PC-9 (cell line): ENCODE results near the gene SMIM24. TPM values are rescaled to one million over a fixed set of nuclear protein-coding genes. Genes with fewer than 3 reads are reported as not detected.
A peak's percentile ranks its signal among the peaks of the same experiment; 100 is the strongest.

ENCODE experiments used
- BruUV-seq: library from RNA; stranded (reverse); fragments of 400-500 nt; replicated peaks from 2 replicates; lab custom pipeline; 2021; lab: Mats Ljungman, UMichigan
- CTCF ChIA-PET: fragments of 300-600 bp; sonication (Branson Sonifier 250); formaldehyde crosslinking; loops from one replicate; lab custom pipeline; 2022; ENCODE audit warnings: antibody characterized with exemption; lab: Charles Lee
- POLR2A ChIA-PET: fragments of 300-600 bp; sonication (Branson Sonifier 250); formaldehyde crosslinking; loops from one replicate; lab custom pipeline; 2022; ENCODE audit warnings: antibody characterized with exemption; ENCODE audit not compliant: unreplicated experiment; lab: Charles Lee
- DNase-seq, 2 experiments: peaks; one replicate each; pipeline versions ENCODE4 v3.0.0 to v3.0.0-alpha.2; 2015 to 2022; ENCODE audit warnings: mixed read lengths in 1 of 2
- H2AFZ ChIP-seq: fragments of 200-600 bp; sonication (generic); 2 replicates; pipeline ENCODE4 v1.8.1; 2017; ENCODE audit warnings: antibody characterized with exemption
- H3F3A ChIP-seq: fragments of 200-600 bp; sonication (generic); 2 replicates; pipeline ENCODE4 v1.8.1; 2017; ENCODE audit warnings: antibody characterized with exemption, mild to moderate bottlenecking, low read depth; ENCODE audit not compliant: insufficient read depth
- H3K27ac ChIP-seq: fragments of 200-600 bp; sonication (generic); 2 replicates; pipeline ENCODE4 v1.6.1; 2016; ENCODE audit warnings: mixed run types
- H3K27me3 ChIP-seq: fragments of 200-600 bp; sonication (generic); 2 replicates; pipeline ENCODE4 v1.6.1; 2016; ENCODE audit warnings: low read depth, mixed run types; ENCODE audit not compliant: insufficient read depth
- H3K36me3 ChIP-seq: fragments of 200-600 bp; sonication (generic); 2 replicates; pipeline ENCODE4 v1.6.1; 2016; ENCODE audit warnings: low read depth, mixed run types
- H3K4me1 ChIP-seq: fragments of 200-600 bp; sonication (generic); replicated peaks from 2 replicates; pipeline ENCODE4 v1.6.1; 2016; ENCODE audit warnings: mixed run types; ENCODE audit not compliant: insufficient read depth
- H3K4me2 ChIP-seq: fragments of 200-600 bp; sonication (generic); 2 replicates; pipeline ENCODE4 v1.6.1; 2017; ENCODE audit warnings: mixed run types
- H3K4me3 ChIP-seq: fragments of 200-600 bp; sonication (generic); 2 replicates; pipeline ENCODE4 v1.6.1; 2016; ENCODE audit warnings: mixed run types
- H3K79me2 ChIP-seq: fragments of 200-600 bp; sonication (generic); 2 replicates; pipeline ENCODE4 v1.6.1; 2017; ENCODE audit warnings: low read depth, mixed run types
- H3K9me2 ChIP-seq: fragments of 200-600 bp; sonication (generic); 2 replicates; pipeline ENCODE4 v1.8.1; 2017; ENCODE audit warnings: mild to moderate bottlenecking; ENCODE audit not compliant: insufficient read depth
- H3K9me3 ChIP-seq: fragments of 200-600 bp; sonication (generic); 2 replicates; pipeline ENCODE4 v1.8.1; 2016; ENCODE audit warnings: low read depth; ENCODE audit not compliant: insufficient read depth
- H4K20me1 ChIP-seq: fragments of 200-600 bp; sonication (generic); 2 replicates; pipeline ENCODE4 v1.8.1; 2017; ENCODE audit not compliant: insufficient read depth
- CTCF ChIP-seq: fragments of 200-600 bp; sonication (generic); conservative IDR thresholded peaks from 2 replicates; pipeline ENCODE4 v1.6.1; 2017; ENCODE audit warnings: mixed run types, antibody characterized with exemption, mild to moderate bottlenecking, moderate library complexity
- EZH2 ChIP-seq: fragments of 200-600 bp; sonication (generic); IDR thresholded peaks from 2 replicates; pipeline ENCODE4 v1.8.0; 2017; ENCODE audit warnings: antibody characterized with exemption, low read depth
- intact Hi-C: fragments of 100-400 bp; cut with micrococcal nuclease; formaldehyde crosslinking; loops from one replicate; pipeline ENCODE4 v1.10.0; 2022; ENCODE audit not compliant: unreplicated experiment
- total RNA-seq: library from RNA; stranded (reverse); gene quantifications from 2 replicates; pipeline ENCODE4 v1.2.3, GENCODE V29; 2021

Gene SMIM24
- total RNA-seq, 1 experiment from 2014 or later, result not detected

DNA sequence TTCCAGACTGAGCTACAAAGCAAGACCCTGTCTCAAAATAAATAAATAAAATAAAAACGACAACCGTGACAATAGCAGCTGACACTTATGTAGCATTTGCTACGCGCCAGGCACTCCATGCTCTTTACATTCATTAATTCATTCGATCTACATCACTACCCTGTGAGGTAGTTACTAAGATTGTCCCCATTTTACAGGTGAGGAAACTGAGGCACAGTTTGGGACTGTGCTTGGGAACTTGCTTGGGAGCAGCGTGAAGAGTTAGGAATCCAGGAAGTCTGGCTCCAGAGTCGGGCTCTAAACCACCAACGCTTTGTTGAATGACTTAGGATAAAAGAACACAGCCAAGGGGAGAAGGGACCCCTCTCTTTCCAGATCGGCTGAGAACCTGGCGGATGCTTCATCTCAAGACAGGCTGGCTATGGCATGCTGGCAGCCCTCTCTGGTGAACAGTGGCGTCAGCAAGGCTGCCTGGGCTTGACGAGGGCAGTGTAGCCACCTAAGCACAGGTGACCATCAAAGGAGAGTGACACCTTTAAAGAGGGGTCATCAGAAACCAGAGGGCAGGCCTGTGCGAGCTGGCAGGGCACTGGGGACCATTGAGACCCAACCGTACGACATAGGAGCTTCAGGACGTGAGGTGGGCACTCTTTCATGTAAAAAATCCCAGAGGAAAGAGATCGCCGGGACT is 19.6 kb upstream of the SMIM24 start:
- intact Hi-C loops, result no loop called here
- ChIA-PET CTCF (no interaction called here), POLR2A (no interaction called here)
- peak overlapping the region; percentile 79 for H3K27ac ChIP-seq
- DNase-seq, result no peak
- no peaks in the 10 kb centered on the region for H4K20me1 ChIP-seq
- no peaks in the 10 kb centered on the region for H3K9me2 ChIP-seq
- H3K27me3 ChIP-seq, result no peaks in the 10 kb centered on the region
- TF ChIP-seq CTCF, result no peak
- TF ChIP-seq EZH2, result no peak
- BruUV-seq, result TSS peak; percentile 44
- H3K79me2 ChIP-seq, result peaks cover 22% of the 10 kb centered on the region
- H2AFZ ChIP-seq, result peak overlapping the region; percentile 76
- H3K4me1 ChIP-seq, result 0 out of 2 replicates have a peak, but pooled peaks cover 2% of the 10 kb centered on the region
- no peaks in the 10 kb centered on the region for H3K36me3 ChIP-seq
- peak overlapping the region; percentile 68 for H3K4me3 ChIP-seq
- H3K9me3 ChIP-seq, result no peaks in the 10 kb centered on the region
- peak overlapping the region; percentile 93 for H3K4me2 ChIP-seq
- peaks cover 3% of the 10 kb centered on the region; the same call in 1 of the 2 replicates for H3F3A ChIP-seq

GRCh38 chr19:3497757-3498520 is 17.6 kb upstream of the SMIM24 start:
- no peaks in the 10 kb centered on the region for H3K4me1 ChIP-seq
- H3K4me2 ChIP-seq, result no peak overlapping the region
- no peak for DNase-seq
- H3K27ac ChIP-seq, result no peak overlapping the region
- CTCF ChIA-PET, result no interaction called here
- TF ChIP-seq CTCF, result no peak
- no peak for TF ChIP-seq EZH2
- no peaks in the 10 kb centered on the region for H3K9me2 ChIP-seq
- peaks cover 22% of the 10 kb centered on the region for H3K79me2 ChIP-seq
- H2AFZ ChIP-seq, result no peak overlapping the region
- no peaks in the 10 kb centered on the region for H3K27me3 ChIP-seq
- no peaks in the 10 kb centered on the region for H3K36me3 ChIP-seq
- H3K9me3 ChIP-seq, result no peaks in the 10 kb centered on the region
- no peak overlapping the region for H3K4me3 ChIP-seq
- no TSS peak for BruUV-seq
- POLR2A ChIA-PET, result no interaction called here
- no peaks in the 10 kb centered on the region; the same call in 1 of the 2 replicates for H3F3A ChIP-seq
- H4K20me1 ChIP-seq, result no peaks in the 10 kb centered on the region
- intact Hi-C loops, result no loop called here

- CTCF ChIA-PET, result no interaction called here
- TF ChIP-seq EZH2, result no peak
- TF ChIP-seq CTCF, result no peak
- Histone ChIP-seq H3K27me3 (no peaks in the 10 kb centered on the region), H3K4me2 (no peak overlapping the region), H3K9me3 (no peaks in the 10 kb centered on the region), H4K20me1 (no peaks in the 10 kb centered on the region), H2AFZ (no peak overlapping the region), H3K4me1 (no peaks in the 10 kb centered on the region), H3K36me3 (no peaks in the 10 kb centered on the region), H3K27ac (no peak overlapping the region), H3K9me2 (no peaks in the 10 kb centered on the region), H3K4me3 (no peak overlapping the region), H3F3A (no peaks in the 10 kb centered on the region; the same call in 1 of the 2 replicates), H3K79me2 (peaks cover 22% of the 10 kb centered on the region)
- POLR2A ChIA-PET, result no interaction called here
- no peak for DNase-seq
- BruUV-seq, result no TSS peak
- intact Hi-C loops, result no loop called here
Measured at GRCh38 chr19:3496392-3497273, 16.3 kb upstream of the SMIM24 start.
